Uterus (tissue), 2 donors: ENCODE results near the gene SLC7A7.

Experiments
- CTCF ChIP-seq, 4 experiments: fragments of 200-600 bp in 2 of 4; fragments of 450-650 bp in 2 of 4; sonication (generic) in 2 of 4; IDR thresholded peaks; one replicate each; pipeline ENCODE4 v1.5.1; 2016 to 2019; ENCODE audit warnings: antibody characterized with exemption in 4 of 4, mild to moderate bottlenecking in 2 of 4, moderate library complexity in 1 of 4
- POLR2A ChIP-seq, 2 donors: fragments of 450-650 bp; IDR thresholded peaks; one replicate each; pipeline ENCODE4 v1.6.1; 2016; ENCODE audit warnings: antibody characterized with exemption in 2 of 2, mild to moderate bottlenecking in 1 of 2, moderate library complexity in 1 of 2

- TF ChIP-seq POLR2A (IDR thresholded peaks at IDR 0.05) (peak; percentile 60 to 72), CTCF (IDR thresholded peaks at IDR 0.05) (no peak)
Measured at GRCh38 chr14:22837750-22838538, 22.7 kb upstream of the SLC7A7 start.
